HG03103 (cell line): ENCODE measurements around the gene VPS54.
A peak's percentile ranks its signal among the peaks of the same experiment; 100 is the strongest.

ENCODE experiments used
- ATAC-seq: cut with Tn5 transposase; IDR thresholded peaks from one replicate; pipeline ENCODE4 v1.9.1; 2021; ENCODE audit warnings: low read depth; ENCODE audit not compliant: unreplicated experiment

Gene VPS54, protein sequence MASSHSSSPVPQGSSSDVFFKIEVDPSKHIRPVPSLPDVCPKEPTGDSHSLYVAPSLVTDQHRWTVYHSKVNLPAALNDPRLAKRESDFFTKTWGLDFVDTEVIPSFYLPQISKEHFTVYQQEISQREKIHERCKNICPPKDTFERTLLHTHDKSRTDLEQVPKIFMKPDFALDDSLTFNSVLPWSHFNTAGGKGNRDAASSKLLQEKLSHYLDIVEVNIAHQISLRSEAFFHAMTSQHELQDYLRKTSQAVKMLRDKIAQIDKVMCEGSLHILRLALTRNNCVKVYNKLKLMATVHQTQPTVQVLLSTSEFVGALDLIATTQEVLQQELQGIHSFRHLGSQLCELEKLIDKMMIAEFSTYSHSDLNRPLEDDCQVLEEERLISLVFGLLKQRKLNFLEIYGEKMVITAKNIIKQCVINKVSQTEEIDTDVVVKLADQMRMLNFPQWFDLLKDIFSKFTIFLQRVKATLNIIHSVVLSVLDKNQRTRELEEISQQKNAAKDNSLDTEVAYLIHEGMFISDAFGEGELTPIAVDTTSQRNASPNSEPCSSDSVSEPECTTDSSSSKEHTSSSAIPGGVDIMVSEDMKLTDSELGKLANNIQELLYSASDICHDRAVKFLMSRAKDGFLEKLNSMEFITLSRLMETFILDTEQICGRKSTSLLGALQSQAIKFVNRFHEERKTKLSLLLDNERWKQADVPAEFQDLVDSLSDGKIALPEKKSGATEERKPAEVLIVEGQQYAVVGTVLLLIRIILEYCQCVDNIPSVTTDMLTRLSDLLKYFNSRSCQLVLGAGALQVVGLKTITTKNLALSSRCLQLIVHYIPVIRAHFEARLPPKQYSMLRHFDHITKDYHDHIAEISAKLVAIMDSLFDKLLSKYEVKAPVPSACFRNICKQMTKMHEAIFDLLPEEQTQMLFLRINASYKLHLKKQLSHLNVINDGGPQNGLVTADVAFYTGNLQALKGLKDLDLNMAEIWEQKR

DNA sequence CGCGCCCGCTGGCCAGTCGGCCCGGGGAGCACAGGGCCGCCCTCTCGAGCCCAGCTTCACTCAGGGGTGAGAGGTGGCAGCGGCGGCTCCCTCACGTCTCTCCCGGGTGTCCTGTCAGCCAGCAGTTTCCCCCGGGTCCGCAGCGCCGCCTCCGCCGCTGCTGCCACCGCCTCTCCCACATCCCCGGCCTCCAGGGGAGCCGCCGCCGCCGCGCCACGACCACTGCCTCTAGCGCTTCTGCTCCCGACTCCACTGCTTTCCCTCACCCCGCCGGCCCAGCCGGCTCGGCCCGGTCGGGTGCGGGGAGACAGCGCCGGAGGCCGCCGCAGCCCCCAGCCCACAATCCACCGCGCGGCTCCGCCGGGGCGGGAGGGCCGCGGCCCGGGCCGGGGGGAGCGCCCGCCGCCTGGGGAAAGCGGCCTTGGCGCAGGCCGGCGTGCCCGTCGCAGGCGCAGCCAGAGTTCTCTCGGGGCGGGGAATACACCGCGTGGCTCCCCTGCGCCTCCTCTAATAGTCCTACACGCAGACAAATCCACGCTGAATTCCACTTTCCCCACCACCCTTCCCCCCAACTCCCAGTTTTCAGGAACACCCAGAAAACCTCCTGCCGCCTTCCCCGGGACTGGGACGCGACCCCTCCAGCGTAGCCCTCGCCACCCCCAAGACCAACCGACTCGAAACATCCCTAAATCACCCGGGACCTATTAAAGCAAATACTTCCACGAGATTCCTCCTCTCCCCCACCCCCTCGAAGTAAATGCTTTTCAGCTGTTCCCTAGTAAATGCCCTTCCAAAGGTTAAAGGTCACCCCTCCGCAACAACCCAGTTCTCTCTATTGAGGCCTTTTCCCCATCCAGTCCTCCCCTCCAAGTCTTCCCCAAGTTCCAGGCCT lies at the start of gene VPS54:
TSS of gene VPS54 (minus strand) at position 346 of the 892 bp plus-strand sequence. CDS start 35,429 bp downstream, outside the sequence.
- peak; percentile 50 for ATAC-seq

DNA sequence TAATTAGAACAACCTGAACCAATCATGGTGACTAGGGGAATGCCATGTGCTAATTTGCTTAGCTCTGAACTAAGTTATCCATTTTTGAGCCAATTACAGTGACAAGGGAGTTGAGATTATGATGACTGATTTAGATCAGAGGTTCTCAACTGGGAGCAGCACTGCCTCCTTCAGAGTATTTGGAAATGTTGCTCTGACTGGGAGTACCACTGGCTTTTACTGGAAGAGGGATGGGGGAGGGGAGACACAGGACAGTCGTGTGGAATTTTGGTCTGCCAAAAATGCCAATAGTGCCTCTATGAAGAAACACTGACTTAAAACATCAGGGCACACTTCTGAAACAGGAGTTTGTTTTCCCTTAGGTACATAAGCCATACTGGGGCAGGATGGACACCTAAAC lies 48.1 kb upstream of the VPS54 start:
- no peak for ATAC-seq

DNA sequence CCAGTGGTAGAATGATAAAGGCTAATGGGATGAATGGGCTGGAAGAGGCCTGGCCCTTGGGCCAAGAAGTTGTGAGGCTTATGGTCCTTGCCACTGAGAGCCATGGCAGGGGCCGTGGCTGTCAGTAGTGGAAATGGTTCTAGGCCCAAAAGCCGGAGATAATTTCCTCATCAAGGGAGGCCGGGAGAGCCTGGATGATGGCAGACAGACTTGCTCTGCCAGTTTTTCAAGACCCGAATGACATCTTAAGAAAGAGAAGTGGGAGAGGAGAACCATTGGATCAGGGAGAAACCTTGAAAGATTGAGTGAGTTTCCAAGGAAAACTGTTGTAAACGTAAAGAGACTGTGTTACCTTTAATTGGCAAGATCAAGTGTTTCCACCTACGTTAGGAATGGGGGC lies 46.3 kb upstream of the VPS54 start:
- ATAC-seq = no peak

DNA sequence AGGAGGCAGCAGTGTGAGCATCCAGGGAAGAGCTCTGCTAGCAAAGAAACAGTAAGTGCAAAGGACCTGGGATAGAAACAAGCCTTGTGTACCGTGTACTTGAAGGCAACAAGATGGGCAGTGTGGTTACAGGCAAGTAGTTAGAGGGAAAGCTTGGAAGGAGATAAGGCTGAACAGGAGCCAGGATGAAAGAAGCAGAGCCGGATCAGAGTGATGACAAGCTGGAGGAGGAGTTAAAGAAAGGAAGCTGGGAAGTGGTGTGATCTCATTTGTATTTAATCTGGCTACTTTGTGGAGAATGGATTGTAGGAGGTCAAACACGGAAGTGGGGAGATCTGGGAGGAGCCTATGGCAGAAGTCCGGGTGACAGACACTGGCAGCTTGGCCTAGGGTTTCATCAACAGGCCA lies 44.7 kb upstream of the VPS54 start:
- ATAC-seq = no peak

DNA sequence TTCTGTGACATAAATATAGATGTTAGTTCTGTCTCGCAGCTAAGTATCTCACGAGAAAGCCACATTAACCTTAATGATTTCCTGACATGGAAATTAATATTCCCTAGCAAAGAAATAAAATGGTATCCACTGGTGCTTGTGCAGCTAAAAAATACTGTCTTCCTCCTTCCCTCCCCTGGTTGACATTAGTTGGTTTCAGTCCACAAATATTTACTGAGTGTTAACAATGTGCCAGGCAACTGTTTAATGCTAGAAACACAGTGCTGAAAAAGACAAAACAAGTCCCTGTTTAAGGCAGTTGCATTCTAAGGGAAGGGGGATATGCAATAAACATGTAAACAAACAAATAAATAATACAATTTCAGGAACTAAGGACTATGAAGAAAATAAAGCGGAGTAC lies 44.2 kb upstream of the VPS54 start:
- no peak for ATAC-seq

DNA sequence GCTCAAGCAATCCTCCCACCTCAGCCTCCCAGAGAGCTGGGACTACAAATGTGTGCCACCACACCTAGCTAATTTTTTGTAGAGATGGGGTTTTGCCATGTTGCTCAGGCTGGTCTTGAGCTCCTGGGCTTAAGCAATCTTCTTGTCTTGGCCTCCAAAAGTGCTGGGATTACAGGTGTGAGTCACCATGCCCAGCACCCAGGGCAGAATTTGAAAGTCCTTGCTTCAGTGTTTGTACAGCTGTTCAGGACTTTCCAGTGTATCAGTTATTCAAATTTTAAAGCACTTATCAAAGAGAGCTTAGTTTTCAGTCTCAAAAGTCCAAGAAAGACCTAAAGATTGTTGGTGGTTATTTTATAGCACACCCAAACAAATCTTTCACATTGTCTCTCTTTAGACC lies 43.6 kb upstream of the VPS54 start:
- ATAC-seq = no peak

DNA sequence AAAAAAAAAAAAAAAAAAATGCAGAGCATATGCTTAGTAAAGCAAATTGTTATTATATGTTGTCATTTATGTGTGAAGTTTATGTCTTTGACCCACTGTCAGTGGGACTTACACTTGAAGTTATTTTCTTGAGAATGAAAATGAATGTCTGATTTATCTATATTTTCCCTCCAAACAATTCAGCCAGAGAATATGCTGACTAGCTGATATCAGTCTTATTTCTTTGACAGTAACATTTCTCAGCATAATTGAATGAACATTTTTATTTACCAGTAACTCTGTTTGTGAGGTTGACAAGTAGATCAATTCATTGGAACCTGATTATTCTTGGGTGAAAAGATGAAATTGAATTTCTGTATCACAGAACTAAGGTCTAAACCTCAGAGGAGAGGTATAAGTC lies 40.0 kb upstream of the VPS54 start:
- ATAC-seq = no peak

DNA sequence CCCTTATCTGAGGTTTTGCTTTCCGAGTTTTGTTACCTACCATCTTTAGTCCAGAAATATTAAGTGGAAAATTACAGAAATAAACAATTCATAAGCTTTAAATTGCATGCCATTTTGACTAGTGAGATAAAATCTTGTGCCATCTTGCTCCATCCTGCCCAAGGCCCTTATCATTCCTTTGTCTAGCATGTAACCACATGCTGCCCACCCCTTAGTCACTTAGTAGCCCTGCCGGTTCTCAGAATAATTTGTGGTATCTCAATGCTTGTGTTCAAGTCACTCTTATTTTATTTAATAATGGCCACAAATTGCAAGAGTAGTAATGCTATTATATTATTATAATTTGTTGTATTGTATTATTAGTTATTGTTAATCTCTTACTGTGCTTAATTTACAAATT lies 36.8 kb upstream of the VPS54 start:
- no peak for ATAC-seq

DNA sequence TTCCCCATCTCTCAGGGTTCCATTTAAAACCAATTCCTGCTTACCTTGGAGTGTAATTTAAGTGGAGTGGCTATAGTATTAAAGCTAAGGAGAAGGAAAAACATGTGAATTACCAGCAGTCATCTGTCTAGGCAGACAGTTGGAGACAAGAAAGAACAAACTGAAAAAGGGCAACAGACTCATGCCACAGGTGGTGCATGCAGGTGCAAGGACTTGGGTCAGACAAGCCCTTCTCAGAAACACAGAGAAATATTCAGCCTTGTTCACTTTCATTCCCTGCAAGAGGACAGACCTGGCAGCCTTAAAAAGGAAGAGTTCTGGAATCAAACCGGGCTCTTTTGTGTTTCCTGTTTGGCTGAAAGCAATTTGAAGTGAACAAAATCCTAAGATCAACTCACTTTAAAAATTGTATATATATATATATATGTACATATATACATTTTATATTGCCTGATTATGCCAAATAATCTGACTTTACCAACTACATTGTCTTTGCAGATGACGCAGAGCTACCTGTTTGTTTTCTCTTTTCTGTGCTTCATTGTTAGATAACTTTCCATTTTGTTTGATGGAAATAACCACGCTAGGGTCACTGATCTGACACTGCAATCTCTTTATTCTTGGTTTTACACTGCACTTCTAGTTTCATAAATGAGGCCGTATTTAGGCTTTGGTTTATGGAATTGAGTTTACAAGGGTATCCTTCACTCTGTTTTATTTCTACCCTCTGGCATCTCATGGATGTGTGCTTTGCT lies 35.1 kb upstream of the VPS54 start:
- ATAC-seq = no peak

DNA sequence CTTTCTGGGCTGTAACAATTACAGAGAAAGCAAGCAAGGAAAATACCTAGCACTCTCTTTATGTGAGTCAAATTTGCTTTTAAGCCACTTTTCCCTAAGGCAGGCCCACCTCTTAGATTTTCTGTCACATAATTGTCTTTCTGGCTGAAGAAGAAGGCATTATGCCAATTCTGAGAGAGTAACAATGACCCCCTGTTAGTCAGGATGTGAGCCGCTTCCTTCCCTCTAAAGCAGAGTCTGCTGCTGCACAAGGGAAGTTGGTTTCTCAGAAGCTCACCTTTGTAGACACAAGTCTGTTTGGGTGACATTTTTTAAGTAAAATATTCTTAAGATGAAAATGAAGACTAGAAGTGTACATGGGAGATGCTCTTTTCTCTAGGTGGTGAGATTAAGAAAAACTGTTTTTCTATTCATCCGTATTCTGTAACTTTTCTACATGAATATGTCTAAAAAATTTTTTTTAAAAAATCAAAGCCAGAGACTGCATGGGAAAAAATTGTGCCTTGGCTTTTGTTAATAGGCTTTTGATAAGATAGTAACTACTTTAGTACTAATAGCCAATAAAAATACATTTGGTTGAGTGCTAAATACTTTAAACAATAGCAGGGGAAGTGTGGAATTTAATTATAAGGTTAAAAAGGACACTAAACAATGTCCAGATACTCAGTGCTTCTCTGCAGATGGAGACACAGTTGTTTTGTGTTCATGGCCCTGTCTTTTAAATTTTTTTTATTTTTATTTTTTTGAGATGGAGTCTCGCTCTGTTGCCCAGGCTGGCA lies 33.4 kb upstream of the VPS54 start:
- ATAC-seq = no peak

DNA sequence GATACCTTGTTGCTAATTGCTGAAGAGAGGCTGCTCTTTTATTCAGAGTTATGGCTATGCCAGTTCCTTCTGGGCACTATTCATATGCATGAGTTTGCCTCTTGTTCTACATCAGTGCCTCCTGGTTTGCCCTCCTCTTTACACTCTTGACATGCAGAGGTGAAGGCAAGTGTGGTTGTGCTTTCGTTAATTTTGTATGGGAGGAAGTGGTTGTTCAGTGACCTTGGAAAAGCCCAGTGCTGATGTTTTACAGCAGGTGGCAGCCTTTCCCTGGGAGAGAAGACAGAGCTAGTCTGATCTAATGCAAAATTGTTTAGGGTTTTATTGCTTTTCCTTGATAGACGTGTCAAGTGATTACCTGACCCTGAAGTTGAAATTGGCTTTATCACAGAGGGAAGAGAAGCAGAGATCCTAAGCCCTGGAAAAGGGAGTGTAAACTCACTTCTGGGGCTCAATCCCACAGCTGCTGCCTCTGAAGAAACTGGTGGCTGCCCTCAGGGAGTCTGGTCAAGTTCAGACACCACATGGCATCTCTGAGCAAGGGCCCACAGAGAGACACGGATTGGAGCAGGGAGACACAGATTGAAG lies 30.5 kb upstream of the VPS54 start:
- ATAC-seq = peak; percentile 84

DNA sequence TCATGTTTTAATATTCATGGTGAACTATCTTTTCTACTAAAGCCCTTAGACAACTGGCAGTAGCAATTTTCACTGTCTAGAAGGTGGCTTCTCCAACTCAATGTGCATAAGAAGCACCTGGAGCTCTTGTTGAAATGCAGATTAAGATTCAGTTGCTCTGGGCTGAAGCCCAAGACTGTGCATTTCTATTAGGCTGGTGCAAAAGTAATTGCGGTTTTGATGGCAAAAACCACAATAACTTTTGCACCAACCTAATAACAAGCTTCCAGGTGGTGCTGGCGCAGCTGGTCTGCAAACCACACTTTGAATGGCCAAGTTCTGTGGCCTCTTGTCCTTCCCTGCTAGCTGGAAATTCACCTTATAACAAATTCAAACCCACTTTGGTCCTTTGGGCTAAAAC lies 26.7 kb upstream of the VPS54 start:
- ATAC-seq = no peak

DNA sequence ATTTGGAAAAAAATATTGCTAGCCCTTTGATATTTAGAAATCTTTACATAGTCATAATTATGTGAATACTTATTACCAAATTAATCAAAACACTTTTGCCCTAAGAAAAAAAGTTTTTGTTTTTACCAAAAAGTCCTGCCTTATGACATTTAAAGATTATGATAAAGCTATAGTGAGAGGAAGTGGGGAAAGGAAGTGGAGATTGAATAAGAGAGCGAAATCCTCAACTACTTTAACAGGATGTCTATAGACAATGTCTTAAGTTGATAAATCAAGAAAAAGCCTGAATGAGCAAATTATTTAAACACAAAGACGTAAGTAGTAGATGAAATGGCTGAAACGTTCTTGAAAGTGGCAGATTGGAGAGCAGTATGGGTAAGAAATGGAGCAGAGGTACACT lies 20.9 kb upstream of the VPS54 start:
- ATAC-seq = no peak

DNA sequence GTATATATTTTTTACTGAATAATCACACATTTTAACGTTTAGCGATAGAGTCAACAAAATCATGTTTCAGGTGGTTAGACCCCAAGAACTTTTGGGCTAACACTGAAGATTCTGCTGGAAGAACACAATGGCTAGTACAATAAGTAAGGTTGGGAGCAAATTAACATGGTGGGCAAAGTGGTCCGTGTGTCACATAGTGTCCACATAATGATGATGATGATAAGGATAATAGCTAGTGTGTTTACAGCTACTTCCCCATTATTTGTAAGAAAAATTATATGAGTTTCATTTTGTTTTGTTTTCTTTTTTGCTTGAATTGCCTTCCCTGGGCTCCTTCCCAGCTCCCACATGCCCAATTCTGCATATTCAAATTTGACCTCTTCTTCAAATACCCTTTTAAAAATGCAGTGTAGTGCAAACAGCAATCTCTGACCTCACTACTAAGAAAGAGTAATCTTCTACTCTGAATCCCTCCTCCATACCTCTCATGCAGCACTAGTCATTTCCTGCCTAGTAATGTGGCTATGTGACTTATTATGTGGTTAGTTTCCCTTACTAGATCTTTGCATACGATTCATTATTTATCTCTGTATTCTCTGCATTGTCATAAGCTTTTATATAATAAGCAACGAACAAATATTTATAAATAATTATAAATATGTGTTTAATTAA lies 16.9 kb upstream of the VPS54 start:
- ATAC-seq = peak; percentile 90

DNA sequence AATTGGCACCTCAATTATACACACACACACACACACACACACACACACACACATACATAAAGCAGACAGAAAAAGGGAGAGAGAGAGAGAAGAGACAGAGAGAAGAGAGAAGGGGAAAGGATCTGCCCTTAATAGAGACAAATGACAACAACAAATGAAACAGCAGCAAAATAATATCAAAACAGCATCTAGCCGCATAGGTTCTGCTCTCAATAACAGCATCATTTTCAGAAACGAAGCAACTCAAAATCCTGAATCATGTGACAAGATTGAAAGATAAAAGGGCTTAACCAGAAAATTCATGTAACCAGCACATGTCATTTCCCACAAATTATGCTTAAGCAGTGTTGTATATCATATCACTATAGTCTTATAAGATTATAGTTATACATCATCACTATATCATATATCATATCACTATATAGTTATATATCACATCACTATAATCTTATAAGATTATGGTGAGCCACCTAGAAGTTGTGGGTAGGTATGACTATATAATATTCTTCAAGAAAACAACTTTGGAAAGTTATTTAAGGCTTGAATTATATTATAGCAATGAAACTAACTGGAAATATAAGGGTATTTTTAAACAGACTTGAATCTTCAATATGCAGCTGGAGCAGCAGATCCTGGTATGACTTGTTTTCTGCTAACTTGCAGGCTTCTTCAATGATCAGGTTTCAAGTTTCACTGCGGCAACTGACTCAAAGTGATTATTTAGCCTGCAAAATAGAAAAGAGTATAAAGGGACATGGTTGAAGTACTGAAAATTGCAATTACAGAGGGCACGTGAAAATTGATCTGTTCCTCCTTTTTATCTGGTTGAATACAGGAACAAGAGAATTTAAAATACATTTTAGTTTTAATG lies 16.1 kb upstream of the VPS54 start:
- no peak for ATAC-seq

DNA sequence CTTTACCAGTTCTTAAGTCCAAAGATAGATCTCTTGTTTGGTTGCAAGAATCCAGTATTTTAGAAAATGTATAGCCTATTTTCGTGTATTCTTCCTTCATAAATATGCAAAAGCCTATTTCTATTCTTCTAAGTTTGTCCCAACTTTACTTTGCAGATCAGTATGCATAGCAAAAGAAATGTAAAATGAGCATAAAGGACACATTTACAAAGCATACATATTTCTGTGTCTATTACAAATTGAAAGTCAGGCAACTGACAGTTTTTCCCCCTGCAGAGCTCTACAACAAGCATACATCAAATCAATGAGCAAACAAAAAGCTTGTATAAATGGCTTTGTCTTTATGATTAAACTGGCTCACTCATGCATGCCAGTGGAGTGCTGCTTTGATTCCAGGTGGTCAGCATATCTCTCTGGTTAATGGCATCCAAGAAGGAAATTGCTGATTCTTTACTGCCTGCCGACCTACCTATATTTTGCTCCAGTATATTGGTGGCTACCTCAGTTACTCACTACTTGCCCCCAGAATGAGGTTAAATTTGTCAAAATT lies 10.0 kb upstream of the VPS54 start:
- no peak for ATAC-seq

DNA sequence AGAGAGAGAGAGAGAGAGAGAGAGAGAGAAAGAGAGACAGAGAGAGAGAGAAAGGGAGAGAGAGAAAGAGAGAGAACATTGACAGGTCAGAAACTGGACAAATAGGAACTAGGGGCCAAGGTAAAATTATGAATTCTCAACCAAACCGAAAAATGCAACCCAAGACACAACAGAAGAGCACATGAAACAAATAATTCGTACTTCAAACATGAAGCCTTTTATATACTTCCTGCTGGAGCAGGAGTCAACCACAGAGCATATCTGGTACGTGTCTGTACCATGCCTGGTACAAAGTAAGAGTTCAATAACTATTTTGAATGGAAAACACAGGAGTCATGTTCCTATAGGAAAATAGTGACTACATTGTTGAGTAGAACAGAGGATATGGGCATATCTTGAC lies 6.5 kb upstream of the VPS54 start:
- ATAC-seq = no peak
